ENCODE data around the gene NRAS.

DNA sequence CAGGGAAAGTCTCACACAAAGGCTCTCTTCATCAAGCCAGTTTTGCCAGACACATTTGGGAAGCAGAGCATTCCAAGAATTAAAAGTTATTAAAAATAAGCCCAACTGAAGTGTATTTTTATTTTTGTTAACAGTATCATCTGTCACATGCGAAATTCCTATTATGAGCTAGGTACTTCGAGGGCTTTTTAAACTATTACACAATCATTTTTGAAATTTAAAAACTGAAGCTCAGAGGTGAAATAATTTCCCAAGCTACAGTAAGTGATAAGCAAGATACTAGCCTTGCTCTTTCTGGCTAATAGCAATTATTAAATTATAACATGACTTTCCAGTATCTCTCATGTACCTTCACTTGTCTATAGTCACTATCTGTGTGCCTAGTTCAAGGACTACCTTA lies 12.0 kb upstream of the NRAS start:
- TF ChIP-seq POLR2A (IDR thresholded peaks at IDR 0.05): no peak
- TF ChIP-seq, protein P1, sequence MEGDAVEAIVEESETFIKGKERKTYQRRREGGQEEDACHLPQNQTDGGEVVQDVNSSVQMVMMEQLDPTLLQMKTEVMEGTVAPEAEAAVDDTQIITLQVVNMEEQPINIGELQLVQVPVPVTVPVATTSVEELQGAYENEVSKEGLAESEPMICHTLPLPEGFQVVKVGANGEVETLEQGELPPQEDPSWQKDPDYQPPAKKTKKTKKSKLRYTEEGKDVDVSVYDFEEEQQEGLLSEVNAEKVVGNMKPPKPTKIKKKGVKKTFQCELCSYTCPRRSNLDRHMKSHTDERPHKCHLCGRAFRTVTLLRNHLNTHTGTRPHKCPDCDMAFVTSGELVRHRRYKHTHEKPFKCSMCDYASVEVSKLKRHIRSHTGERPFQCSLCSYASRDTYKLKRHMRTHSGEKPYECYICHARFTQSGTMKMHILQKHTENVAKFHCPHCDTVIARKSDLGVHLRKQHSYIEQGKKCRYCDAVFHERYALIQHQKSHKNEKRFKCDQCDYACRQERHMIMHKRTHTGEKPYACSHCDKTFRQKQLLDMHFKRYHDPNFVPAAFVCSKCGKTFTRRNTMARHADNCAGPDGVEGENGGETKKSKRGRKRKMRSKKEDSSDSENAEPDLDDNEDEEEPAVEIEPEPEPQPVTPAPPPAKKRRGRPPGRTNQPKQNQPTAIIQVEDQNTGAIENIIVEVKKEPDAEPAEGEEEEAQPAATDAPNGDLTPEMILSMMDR (IDR thresholded peaks at IDR 0.05): no peak

All from sigmoid colon (tissue), 3 donors.